ENCODE results near the gene TTC39C. TPM values are rescaled to one million over a fixed set of nuclear protein-coding genes. Genes with fewer than 3 reads are reported as not detected.
A peak's percentile ranks its signal among the peaks of the same experiment; 100 is the strongest.

Gene TTC39C
- total RNA-seq, 2 donors from 2014 or later: 31.2 to 40.0 TPM

DNA sequence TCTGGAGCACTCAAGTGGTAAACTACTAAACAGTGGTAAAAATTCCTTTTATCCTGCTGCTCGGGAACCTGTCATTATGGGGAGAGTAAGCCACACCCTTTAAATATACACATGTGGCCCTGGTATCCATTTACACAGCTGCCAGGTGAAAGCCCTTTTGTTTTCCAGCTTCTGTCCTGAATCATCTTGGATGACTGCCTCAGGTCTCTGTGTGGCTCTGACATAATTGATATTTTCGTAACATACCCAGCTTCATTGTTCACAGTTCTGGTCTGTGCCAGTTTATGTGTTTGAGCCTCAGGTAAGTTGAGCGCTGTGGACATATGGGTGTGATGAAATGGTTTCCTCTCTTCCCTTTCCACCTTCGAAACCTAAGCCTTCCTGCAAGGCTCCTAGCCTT is 15.7 kb upstream of the TTC39C start:
- Histone ChIP-seq H3K36me3 (no peaks in the 10 kb centered on the region), H3K27me3 (replicated peaks; ENCODE audit: insufficient read depth) (no peaks in the 10 kb centered on the region), H3K4me3 (no peak overlapping the region), H3K27ac (peak overlapping the region; percentile 61 to 66), H3K9me3 (no peaks in the 10 kb centered on the region), H3K4me1 (replicated peaks) (no peaks in the 10 kb centered on the region)
- 21% methylated on average over 4 of the region's 4 CpGs for WGBS
- peak; percentile 79 for DNase-seq (ENCODE audit: low spot score)
- intact Hi-C loops (cut with DNase I): no loop called here
- TF ChIP-seq, protein P1, sequence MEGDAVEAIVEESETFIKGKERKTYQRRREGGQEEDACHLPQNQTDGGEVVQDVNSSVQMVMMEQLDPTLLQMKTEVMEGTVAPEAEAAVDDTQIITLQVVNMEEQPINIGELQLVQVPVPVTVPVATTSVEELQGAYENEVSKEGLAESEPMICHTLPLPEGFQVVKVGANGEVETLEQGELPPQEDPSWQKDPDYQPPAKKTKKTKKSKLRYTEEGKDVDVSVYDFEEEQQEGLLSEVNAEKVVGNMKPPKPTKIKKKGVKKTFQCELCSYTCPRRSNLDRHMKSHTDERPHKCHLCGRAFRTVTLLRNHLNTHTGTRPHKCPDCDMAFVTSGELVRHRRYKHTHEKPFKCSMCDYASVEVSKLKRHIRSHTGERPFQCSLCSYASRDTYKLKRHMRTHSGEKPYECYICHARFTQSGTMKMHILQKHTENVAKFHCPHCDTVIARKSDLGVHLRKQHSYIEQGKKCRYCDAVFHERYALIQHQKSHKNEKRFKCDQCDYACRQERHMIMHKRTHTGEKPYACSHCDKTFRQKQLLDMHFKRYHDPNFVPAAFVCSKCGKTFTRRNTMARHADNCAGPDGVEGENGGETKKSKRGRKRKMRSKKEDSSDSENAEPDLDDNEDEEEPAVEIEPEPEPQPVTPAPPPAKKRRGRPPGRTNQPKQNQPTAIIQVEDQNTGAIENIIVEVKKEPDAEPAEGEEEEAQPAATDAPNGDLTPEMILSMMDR (IDR thresholded peaks at IDR 0.05): no peak
- peak; percentile 82 for TF ChIP-seq POLR2AphosphoS5 (IDR thresholded peaks at IDR 0.05)
- no peak for TF ChIP-seq POLR2A (IDR thresholded peaks at IDR 0.05)

DNA sequence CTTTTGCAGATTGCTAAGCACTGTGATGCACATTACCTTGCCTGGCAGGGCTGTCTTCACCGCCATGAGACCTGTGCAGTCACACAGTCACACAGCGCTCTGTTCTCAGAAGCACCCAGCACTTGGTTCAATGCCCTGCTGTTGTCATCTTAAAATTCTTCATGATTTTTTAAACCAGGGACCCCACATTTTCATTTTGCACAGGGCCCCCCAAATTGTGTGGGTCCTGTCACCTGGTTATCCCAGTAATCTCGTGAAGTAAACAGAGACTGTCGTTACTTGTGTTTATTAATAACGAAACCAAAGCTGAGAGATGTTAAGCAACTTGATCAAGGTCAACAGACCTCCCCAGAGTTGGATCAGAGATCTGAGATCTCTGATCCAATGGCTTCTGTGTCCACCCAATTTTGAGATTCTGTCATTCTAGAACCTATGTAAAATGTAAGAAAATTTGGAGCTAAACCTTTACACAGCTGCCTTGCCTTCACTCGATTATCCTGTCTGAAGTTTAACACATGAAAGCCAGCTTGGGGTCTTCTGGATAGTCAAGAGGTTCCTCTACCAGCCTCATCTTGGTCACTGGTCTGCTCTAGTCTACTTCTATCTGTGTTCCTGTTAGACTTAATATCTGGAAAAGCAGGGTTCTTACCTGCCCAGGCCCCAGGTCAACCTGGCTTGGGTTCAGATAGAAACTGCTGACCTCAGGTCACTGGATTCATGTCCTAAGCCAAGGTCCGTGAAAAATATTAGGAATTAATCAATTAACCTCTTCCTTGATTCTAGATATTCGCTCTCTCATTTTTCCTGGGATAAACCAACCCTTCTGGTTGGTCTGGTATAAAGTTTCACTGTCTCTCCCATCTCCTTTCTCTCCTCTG is 13.7 kb upstream of the TTC39C start:
- WGBS: 90% methylated on average over 8 of the region's 8 CpGs
- intact Hi-C loops (cut with DNase I): no loop called here
- H3K27ac ChIP-seq: no peak overlapping the region
- no peak for TF ChIP-seq POLR2A (IDR thresholded peaks at IDR 0.05)
- H3K36me3 ChIP-seq: no peaks in the 10 kb centered on the region
- no peaks in the 10 kb centered on the region for H3K27me3 ChIP-seq (replicated peaks; ENCODE audit: insufficient read depth)
- no peak overlapping the region for H3K4me3 ChIP-seq
- H3K4me1 ChIP-seq (replicated peaks): no peaks in the 10 kb centered on the region
- no peaks in the 10 kb centered on the region for H3K9me3 ChIP-seq
- DNase-seq (ENCODE audit: low spot score): no peak

DNA sequence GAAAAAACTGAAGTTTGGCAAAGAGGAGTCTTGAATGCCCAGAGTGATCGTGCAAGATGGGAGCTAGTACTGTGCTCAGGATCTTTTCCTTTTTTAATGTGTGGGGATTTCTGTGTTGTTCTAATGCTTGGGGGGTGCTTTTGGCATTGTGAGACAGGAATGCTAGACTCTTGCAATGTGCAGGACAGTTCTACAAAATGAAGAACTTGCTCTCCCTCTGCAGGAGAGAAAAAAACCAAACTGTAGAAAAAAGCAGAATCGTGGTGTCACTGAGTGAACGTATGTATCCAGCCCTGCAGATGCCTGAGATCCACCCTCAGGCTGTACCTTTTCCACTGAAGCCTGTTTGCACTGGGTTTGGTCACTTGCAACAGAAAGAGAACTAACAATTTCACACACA is 12.1 kb upstream of the TTC39C start:
- Histone ChIP-seq H3K27ac (no peak overlapping the region), H3K27me3 (replicated peaks; ENCODE audit: insufficient read depth) (no peaks in the 10 kb centered on the region), H3K9me3 (no peaks in the 10 kb centered on the region), H3K4me3 (no peak overlapping the region), H3K4me1 (replicated peaks) (no peaks in the 10 kb centered on the region), H3K36me3 (no peaks in the 10 kb centered on the region)
- 77% methylated on average over 3 of the region's 3 CpGs for WGBS
- no peak for TF ChIP-seq POLR2A (IDR thresholded peaks at IDR 0.05)
- TF ChIP-seq, protein P1 (IDR thresholded peaks at IDR 0.05): no peak
- no peak for TF ChIP-seq POLR2AphosphoS5 (IDR thresholded peaks at IDR 0.05)
- intact Hi-C loops (cut with DNase I): no loop called here
- no peak for DNase-seq (ENCODE audit: low spot score)

DNA sequence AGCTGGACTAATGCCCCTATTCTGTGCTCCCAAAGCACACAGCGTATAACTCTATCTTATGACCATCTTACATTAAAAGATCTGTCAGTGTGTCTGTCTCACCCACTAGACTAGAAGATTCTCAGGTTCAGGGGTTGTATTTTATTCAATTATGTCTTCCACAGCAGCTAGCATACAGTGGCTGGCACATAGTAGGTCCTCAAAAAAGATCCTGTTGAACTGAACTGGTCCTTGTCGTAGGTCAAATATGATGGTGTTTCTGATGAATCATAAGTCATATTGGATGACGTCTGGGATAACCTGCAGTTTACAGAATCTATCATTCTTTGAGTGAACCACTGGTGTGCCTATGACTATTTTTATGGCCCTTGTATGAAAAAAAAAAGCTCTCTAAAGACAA is 11.3 kb upstream of the TTC39C start:
- H3K4me1 ChIP-seq (replicated peaks): no peaks in the 10 kb centered on the region
- no peaks in the 10 kb centered on the region for H3K36me3 ChIP-seq
- H3K4me3 ChIP-seq: no peak overlapping the region
- WGBS: 85% methylated on average over 3 of the region's 3 CpGs
- no peaks in the 10 kb centered on the region for H3K27me3 ChIP-seq (replicated peaks; ENCODE audit: insufficient read depth)
- no peak overlapping the region for H3K27ac ChIP-seq
- no peak for TF ChIP-seq POLR2AphosphoS5 (IDR thresholded peaks at IDR 0.05)
- no peak for TF ChIP-seq POLR2A (IDR thresholded peaks at IDR 0.05)
- TF ChIP-seq, protein P1 (IDR thresholded peaks at IDR 0.05): no peak
- intact Hi-C loops (cut with DNase I): no loop called here
- H3K9me3 ChIP-seq: no peaks in the 10 kb centered on the region
- DNase-seq (ENCODE audit: low spot score): no peak

DNA sequence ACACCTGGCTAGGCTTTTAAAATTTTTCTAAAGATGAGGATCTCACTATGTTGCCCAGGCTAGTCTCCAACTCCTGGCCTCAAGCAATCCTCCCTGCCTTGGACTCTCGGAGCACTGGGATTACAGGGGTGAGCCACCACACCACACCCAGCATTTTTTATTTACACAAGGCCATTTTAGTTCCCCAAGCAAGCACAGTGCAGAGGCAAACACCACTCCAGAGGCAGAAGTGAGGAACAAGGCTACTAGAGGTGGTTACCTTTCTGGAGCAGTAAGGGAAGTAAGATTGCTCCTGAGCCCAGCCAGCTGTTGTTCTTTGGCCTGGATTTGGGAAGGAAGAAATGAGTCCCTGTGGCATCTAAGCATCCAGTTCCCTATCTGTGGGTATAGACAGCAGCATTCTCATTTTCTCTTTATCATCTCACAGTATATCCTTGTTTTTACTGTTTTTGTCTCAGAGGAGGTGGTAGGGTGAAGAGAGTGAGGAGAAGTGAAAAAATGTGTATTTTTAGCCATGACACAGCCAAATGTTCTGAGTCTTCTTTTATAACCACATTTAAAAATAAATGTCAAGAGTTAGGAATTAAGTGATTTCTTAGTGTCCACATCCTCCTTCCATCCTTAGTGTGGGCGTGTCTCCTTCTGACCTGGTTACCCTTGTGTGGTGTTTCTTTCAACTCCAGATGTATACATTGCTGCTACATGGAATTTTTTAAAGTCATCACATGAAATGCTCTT is 10.5 kb upstream of the TTC39C start:
- DNase-seq (ENCODE audit: low spot score): no peak
- Histone ChIP-seq H3K9me3 (no peaks in the 10 kb centered on the region), H3K36me3 (no peaks in the 10 kb centered on the region), H3K27ac (no peak overlapping the region), H3K4me1 (replicated peaks) (no peaks in the 10 kb centered on the region), H3K27me3 (replicated peaks; ENCODE audit: insufficient read depth) (no peaks in the 10 kb centered on the region), H3K4me3 (no peak overlapping the region)
- TF ChIP-seq POLR2AphosphoS5 (IDR thresholded peaks at IDR 0.05) (no peak), POLR2A (IDR thresholded peaks at IDR 0.05) (no peak)
- TF ChIP-seq, protein P1 (IDR thresholded peaks at IDR 0.05): no peak
- WGBS: 85% methylated on average over 2 of the region's 2 CpGs
- intact Hi-C loops (cut with DNase I): no loop called here
